ENCODE measurements around the gene PIKFYVE. TPM values are rescaled to one million over a fixed set of nuclear protein-coding genes. Genes with fewer than 3 reads are reported as not detected.
"Not testable (repeated sequence)": the region's sequence is repeated elsewhere in the genome, so short reads cannot be mapped to it uniquely, and the experiment has no call there.

Gene PIKFYVE, protein sequence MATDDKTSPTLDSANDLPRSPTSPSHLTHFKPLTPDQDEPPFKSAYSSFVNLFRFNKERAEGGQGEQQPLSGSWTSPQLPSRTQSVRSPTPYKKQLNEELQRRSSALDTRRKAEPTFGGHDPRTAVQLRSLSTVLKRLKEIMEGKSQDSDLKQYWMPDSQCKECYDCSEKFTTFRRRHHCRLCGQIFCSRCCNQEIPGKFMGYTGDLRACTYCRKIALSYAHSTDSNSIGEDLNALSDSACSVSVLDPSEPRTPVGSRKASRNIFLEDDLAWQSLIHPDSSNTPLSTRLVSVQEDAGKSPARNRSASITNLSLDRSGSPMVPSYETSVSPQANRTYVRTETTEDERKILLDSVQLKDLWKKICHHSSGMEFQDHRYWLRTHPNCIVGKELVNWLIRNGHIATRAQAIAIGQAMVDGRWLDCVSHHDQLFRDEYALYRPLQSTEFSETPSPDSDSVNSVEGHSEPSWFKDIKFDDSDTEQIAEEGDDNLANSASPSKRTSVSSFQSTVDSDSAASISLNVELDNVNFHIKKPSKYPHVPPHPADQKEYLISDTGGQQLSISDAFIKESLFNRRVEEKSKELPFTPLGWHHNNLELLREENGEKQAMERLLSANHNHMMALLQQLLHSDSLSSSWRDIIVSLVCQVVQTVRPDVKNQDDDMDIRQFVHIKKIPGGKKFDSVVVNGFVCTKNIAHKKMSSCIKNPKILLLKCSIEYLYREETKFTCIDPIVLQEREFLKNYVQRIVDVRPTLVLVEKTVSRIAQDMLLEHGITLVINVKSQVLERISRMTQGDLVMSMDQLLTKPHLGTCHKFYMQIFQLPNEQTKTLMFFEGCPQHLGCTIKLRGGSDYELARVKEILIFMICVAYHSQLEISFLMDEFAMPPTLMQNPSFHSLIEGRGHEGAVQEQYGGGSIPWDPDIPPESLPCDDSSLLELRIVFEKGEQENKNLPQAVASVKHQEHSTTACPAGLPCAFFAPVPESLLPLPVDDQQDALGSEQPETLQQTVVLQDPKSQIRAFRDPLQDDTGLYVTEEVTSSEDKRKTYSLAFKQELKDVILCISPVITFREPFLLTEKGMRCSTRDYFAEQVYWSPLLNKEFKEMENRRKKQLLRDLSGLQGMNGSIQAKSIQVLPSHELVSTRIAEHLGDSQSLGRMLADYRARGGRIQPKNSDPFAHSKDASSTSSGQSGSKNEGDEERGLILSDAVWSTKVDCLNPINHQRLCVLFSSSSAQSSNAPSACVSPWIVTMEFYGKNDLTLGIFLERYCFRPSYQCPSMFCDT (N-terminal part only)
- total RNA-seq = 10 to 100 TPM; 13.5 to 13.6 TPM

DNA sequence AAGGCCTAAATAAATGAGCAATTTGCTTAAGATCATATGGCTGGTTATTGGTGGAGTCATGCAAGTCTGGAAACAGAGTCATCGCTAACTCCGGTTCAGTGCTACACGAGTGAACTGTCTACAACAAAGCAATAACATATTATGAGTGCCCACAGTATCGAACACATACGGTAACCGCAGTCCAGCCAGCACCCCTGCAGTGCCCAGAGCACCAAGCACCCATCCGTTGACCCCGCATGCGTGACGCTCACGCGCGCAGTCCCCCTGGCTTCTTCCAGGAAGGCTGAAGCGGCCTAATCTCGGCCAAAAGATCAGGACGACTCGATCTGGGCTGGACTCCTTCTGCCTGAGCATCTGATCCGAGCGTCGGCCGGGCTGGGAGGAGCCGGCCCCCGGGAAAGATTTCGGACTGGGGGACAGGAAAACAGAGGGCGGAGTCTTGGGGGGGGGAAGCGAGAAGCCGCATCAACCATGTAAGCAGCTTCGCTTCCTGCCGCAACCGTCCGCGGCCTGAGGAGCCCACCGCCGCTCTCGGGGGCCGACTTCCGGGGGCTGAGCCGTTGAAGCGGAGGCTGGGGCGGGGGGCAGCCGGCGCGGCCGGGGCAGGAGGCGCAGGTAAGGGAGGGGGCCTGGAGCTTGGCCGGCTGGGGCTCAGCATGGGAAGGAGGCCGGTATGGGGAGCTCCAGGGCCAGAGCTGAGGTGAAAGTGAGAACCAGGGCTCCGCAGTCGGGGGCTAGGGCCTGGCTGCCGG, at the start of gene PIKFYVE:
TSS of gene PIKFYVE (plus strand) at position 455 of the 752 bp plus-strand sequence. CDS start 5,265 bp downstream, outside the sequence.
- H3K27me3 Mint-ChIP-seq = no peaks in the 10 kb centered on the region
- peak within 1 kb of the TSS; percentile 87 for H3K4me3 Mint-ChIP-seq
- peaks cover 29% of the 10 kb centered on the region for H3K4me1 Mint-ChIP-seq
- no peaks in the 10 kb centered on the region for H3K9me3 Mint-ChIP-seq
- peak within 1 kb of the TSS; percentile 96 for H3K27ac Mint-ChIP-seq
- DNase-seq = peak; percentile 90
- peaks cover 2% of the 10 kb centered on the region for H3K36me3 Mint-ChIP-seq

DNA sequence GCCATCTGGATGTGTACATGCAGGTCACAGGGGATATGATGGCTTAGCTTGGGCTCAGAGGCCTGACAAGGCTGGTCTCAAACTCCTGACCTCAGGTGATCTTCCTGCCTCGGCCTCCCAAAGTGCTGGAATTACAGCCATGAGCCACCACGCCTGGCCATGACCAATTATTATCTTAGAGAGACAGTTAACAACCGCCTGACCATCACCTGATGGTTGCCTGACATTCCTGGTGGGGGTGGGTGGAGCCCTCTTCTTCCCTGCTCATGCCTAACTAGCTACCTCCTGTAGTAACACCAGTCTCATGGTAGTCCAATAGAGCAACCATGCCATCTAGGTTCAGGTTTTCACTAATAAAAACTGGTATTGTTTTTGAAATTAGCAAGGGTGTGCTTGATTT, 44.2 kb upstream of the PIKFYVE start:
- DNase-seq, H3K36me3 Mint-ChIP-seq, H3K27me3 Mint-ChIP-seq, H3K27ac Mint-ChIP-seq, H3K4me1 Mint-ChIP-seq, H3K4me3 Mint-ChIP-seq, H3K9me3 Mint-ChIP-seq: not testable (repeated sequence)

DNA sequence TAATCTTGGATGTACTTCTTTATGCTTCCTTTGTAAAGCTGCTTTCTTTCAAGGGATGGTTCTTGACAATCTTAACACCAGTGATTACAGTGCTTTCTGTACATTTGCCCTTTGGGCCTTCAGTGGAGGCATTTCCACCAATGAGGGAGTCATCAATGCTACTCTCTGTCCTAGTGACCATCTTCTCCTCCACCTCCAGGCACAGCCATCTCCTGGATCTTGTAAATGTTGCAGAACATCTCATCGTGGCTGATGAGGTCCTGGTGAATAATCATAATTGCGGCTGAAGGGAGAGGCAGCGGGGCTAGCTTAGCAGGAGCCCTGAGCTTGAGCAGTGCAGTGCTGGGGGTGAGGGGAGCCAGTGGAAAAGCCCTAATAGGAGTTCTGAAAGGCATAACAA, 43.7 kb upstream of the PIKFYVE start:
- Mint-ChIP-seq H3K27me3 (no peaks in the 10 kb centered on the region), H3K4me3 (no peak overlapping the region), H3K36me3 (no peaks in the 10 kb centered on the region), H3K9me3 (no peaks in the 10 kb centered on the region), H3K27ac (no peak overlapping the region), H3K4me1 (no peaks in the 10 kb centered on the region)
- no peak for DNase-seq

DNA sequence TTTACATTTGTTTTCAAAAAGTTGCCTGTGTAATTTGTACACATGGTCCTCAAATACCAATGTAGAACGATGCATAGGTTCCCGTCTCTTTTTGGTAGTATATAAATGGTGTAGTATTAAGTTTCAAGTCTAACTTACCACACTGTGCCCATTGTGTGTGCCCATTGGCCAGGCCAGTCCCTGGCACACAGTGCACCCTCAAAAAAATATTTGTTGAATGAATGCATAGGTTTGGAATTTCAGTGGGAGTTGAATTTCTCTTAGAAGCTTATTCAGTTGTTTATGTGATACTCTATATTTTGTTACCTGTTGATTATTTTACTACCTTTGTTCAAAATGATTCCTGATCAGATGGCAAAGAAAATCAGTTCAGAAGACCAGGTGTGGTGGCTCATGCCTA, 41.3 kb upstream of the PIKFYVE start:
- Mint-ChIP-seq H3K4me1 (no peaks in the 10 kb centered on the region), H3K36me3 (no peaks in the 10 kb centered on the region), H3K9me3 (no peaks in the 10 kb centered on the region), H3K27me3 (no peaks in the 10 kb centered on the region), H3K27ac (no peak overlapping the region), H3K4me3 (no peak overlapping the region)
- no peak for DNase-seq

DNA sequence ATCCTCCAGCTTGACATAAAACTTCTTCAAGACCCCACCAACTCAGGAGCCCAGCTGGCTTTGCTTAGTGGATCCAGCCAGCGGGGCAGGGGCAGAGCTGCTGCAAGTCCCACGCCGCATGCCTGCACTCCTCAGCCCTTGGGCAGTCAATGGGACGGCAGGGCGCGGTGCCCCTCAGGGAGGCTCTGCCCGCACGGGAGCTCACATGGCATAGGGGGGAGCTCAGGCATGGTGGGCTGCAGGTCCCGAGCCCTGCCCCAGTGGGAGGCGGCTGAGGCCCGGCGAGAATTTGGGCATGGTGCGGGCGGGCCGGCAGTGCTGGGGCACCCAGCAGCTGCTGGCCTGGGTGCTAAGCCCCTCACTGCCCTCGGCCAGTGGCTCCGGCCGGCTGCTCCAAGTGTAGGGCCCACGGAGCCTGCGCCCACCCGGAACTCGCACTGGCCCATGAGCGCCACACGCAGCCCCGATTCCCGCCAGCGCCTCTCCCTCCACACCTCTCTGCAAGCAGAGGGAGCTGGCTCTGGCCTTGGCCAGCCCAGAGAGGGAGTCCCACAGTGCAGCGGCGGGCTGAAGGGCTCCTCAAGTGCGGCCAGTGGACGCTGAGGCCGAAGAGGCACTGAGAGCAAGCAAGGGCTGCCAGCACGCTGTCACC, 38.3 kb upstream of the PIKFYVE start:
- H3K36me3 Mint-ChIP-seq = peaks cover 5% of the 10 kb centered on the region
- H3K4me1 Mint-ChIP-seq = no peaks in the 10 kb centered on the region
- H3K27me3 Mint-ChIP-seq = no peaks in the 10 kb centered on the region
- no peak overlapping the region for H3K27ac Mint-ChIP-seq
- H3K4me3 Mint-ChIP-seq = no peak overlapping the region
- DNase-seq = no peak
- H3K9me3 Mint-ChIP-seq = peaks cover 7% of the 10 kb centered on the region

DNA sequence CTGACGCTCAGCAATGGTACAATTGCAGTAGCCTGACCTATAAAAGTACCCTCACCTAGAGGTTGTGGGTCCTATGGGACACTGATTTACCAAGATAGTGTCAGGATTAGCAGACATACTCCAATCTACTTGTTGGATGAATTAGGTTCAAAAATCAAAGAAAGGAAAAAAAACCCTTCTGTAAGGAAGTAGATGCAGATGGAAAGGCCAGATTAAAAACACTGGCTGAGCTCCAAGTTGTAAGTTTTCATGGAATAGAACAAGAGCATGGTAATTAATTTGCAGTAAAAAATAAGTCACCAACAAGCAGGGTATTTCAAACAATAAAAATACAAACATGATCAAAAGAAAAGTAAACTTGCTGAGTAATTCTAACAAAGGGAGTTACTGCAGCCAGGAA, 37.6 kb upstream of the PIKFYVE start:
- Mint-ChIP-seq H3K9me3 (peaks cover 7% of the 10 kb centered on the region), H3K36me3 (peaks cover 5% of the 10 kb centered on the region), H3K4me3 (no peak overlapping the region), H3K4me1 (no peaks in the 10 kb centered on the region), H3K27ac (no peak overlapping the region), H3K27me3 (no peaks in the 10 kb centered on the region)
- DNase-seq = no peak

DNA sequence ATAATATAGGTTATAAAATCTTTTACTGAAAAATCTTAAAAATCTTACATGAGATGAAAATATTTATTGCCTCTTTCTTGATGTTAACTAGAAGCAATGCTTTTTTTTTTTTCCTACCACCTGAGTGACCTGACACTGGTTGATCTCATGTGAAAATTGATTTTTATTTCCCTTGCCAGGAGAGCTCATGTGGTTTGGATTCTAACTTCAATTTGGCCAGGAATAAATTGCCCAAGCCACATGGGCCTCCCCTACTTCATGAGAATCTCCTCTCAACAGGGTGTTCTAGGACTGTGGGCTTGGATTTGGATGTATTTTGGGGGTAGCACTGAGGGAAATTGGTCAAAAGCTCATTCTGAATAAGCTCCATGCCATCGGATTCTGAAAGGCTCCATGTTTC, 31.3 kb upstream of the PIKFYVE start:
- peaks cover 11% of the 10 kb centered on the region for H3K9me3 Mint-ChIP-seq
- H3K27ac Mint-ChIP-seq = no peak overlapping the region
- H3K4me1 Mint-ChIP-seq = no peaks in the 10 kb centered on the region
- H3K4me3 Mint-ChIP-seq = no peak overlapping the region
- no peaks in the 10 kb centered on the region for H3K27me3 Mint-ChIP-seq
- peaks cover 20% of the 10 kb centered on the region for H3K36me3 Mint-ChIP-seq
- no peak for DNase-seq

DNA sequence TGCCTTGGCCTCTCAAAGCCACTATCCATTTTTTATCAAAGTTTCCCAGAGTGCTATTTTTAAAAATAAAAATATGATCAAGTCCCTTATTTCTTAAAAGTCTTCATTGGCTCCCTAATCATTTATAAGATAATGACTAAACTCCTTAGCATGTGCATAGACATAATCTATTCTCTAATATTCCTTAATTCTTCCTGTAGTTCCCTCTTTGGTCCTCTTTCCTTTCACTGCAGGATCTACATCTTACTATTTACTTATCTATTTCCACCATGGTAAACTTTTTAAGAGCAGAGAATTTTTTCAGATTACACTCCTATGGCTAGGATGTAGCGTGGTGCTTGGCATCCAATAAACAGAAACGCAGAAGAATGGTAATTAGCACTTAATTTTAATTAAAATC, 30.2 kb upstream of the PIKFYVE start:
- Mint-ChIP-seq H3K9me3 (peaks cover 11% of the 10 kb centered on the region), H3K27ac (no peak overlapping the region), H3K36me3 (peaks cover 22% of the 10 kb centered on the region)

DNA sequence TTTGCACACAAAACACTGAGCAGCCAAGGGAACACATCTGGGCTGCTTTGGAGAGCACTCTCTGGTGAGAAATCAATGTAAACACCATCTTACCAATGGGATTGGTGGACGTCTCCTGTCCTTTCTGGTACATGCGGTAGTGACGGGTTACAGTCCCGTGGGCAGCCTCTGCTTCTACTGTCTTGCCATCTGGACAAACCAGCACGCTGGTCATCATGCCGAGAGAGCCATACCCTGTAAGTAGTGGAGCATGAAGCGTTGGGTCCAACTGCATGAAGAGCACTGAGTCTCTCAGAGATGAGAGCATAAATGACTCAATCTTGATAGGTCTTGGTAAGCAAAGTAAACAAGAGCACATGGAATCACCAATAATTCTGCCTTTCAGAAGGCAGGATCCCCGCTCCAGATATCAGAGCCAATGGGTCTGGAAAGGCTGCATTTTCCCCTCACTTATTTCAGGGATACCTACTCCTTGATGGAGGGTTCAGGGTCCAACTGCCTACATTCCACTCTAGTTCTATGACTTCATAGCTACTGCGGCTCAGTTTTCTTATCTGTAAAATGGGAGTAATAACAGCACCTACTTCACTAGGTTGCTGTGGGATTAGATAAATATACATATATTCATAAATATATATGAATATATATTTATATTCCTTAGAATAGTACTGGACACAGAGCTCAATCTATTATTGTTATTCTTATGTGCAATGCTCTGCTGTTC, 26.1 kb upstream of the PIKFYVE start:
- DNase-seq = no peak
- H3K27ac Mint-ChIP-seq = no peak overlapping the region
- peaks cover 3% of the 10 kb centered on the region for H3K9me3 Mint-ChIP-seq
- no peaks in the 10 kb centered on the region for H3K4me1 Mint-ChIP-seq
- no peaks in the 10 kb centered on the region for H3K27me3 Mint-ChIP-seq
- peaks cover 19% of the 10 kb centered on the region for H3K36me3 Mint-ChIP-seq
- H3K4me3 Mint-ChIP-seq = no peak overlapping the region

More for the DNA sequence above, 30.2 kb upstream of the PIKFYVE start:
- no peaks in the 10 kb centered on the region for H3K4me1 Mint-ChIP-seq
- H3K4me3 Mint-ChIP-seq = no peak overlapping the region
- H3K27me3 Mint-ChIP-seq = no peaks in the 10 kb centered on the region
- DNase-seq = no peak

DNA sequence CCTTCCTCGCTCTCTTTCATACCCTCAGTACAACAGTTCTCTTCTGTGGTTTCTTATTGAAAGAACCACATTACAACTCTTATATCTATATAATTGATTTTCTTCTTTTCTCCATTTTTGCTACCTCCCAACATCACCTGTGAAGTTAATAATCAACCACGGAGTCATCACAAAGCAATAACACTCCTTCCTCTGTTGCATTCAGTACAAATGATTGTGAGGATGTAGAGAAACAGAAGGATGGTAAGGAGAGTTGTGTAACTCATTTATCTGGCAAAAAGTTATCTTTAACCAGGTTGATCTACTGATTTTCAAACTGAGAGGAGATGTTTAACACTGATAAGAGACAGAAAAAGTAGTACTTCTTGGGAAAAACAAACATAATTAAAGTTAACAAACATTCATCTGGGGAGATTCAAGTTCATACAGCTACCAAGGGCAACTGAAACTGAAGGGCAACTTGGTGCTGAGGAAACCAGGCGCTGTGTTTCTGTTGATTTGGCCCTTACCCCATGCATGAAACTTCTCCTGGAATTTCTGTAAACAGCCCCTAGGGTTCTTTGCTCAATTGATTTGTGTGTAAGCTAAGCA, 25.3 kb upstream of the PIKFYVE start:
- Mint-ChIP-seq H3K4me1 (no peaks in the 10 kb centered on the region), H3K4me3 (no peak overlapping the region), H3K27ac (no peak overlapping the region), H3K36me3 (peaks cover 13% of the 10 kb centered on the region), H3K27me3 (no peaks in the 10 kb centered on the region), H3K9me3 (no peaks in the 10 kb centered on the region)
- no peak for DNase-seq

DNA sequence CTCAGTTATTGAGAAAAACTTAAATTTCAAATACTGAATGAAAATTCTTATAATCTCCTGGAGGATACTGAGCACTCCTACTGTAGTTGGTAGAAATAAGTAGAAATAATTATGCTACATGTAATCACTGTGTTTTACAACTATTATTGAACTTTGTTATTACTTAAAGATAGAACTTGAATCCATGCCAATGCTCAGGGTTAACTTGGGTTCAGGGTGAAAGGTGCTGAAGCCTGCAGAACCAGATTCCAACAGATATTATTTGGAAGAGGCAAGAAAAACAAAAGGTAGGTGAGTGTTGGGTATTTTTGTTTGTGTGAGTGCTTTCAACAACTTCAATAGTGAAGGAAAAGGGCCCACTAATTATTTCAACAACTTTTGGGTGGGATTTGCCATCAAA, 21.6 kb upstream of the PIKFYVE start:
- no peaks in the 10 kb centered on the region for H3K27me3 Mint-ChIP-seq
- no peaks in the 10 kb centered on the region for H3K9me3 Mint-ChIP-seq
- H3K36me3 Mint-ChIP-seq = peaks cover 11% of the 10 kb centered on the region
- no peaks in the 10 kb centered on the region for H3K4me1 Mint-ChIP-seq
- H3K27ac Mint-ChIP-seq = no peak overlapping the region
- DNase-seq = no peak
- no peak overlapping the region for H3K4me3 Mint-ChIP-seq

DNA sequence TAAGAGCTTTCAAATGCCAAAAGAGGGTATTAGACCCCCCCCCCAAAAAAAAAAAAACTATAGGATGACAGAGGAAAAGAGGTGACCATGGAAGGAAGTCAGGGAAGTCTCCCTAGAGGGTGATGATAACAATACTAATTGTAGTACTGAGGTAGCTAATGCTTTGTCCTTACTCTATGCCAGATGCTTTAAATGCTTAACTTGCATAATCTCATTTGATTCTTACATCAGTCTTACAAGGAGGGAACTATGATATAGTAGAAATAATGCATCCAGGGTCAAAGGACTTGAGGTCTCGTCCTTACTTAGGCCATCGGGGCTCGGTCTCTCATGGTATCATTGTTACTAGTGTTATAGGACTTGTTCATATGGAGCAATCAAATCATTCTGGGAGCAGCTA, 20.3 kb upstream of the PIKFYVE start:
- DNase-seq = no peak
- H3K36me3 Mint-ChIP-seq = peaks cover 9% of the 10 kb centered on the region

DNA sequence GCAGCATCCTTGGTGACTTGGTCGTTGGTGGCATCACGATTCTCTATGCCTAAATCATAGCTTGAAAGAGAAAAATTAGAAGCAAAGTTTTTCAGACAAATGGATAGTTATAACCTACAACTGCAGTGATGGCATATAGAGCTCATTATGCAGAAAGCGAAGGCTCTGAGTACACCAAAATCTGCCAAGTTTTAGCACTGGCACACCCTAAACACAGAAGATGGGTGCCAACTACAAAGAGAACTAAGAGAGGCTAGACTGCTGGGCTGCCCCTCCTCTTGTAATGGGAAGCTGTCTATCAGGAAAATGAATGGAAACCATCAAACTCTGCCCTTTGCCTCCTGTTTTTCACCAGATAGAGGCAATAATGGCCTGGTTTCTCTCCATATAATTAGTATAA, 17.5 kb upstream of the PIKFYVE start:
- H3K9me3 Mint-ChIP-seq = no peaks in the 10 kb centered on the region
- H3K4me1 Mint-ChIP-seq = peaks cover 14% of the 10 kb centered on the region
- H3K4me3 Mint-ChIP-seq = no peak overlapping the region
- no peak overlapping the region for H3K27ac Mint-ChIP-seq
- no peaks in the 10 kb centered on the region for H3K27me3 Mint-ChIP-seq
- H3K36me3 Mint-ChIP-seq = peaks cover 15% of the 10 kb centered on the region
- DNase-seq = no peak

More for the DNA sequence above, 20.3 kb upstream of the PIKFYVE start:
- H3K27ac Mint-ChIP-seq = no peak overlapping the region
- no peak overlapping the region for H3K4me3 Mint-ChIP-seq
- H3K9me3 Mint-ChIP-seq = no peaks in the 10 kb centered on the region
- H3K4me1 Mint-ChIP-seq = no peaks in the 10 kb centered on the region
- no peaks in the 10 kb centered on the region for H3K27me3 Mint-ChIP-seq

Measured in activated naive CD8-positive, alpha-beta T cell treated with anti-CD3 and anti-CD28 coated beads for 36 hours (primary cell).